Fibroblast of pulmonary artery (primary cell): Measurements from ENCODE around the gene TNFRSF25.

Source experiments
- DNase-seq: peaks from one replicate; pipeline ENCODE4 v3.0.0-alpha.2; 2010; ENCODE audit warnings: low read depth
- H3K4me3 ChIP-seq: replicated peaks from 2 replicates; pipeline ENCODE4 v1.5.1; 2011; ENCODE audit warnings: low read depth, mild to moderate bottlenecking, control low read depth, low read length, moderate library complexity
- CTCF ChIP-seq: IDR thresholded peaks from 2 replicates; pipeline ENCODE4 v1.5.1; 2011; ENCODE audit warnings: mild to moderate bottlenecking, control low read depth, low read length, inconsistent platforms; ENCODE audit errors: missing control alignments

The TNFRSF25 gene

GRCh38 chr1:6426277-6426971 is 39.5 kb downstream of the TNFRSF25 start:
- DNase-seq, result no peak
- no peak for TF ChIP-seq CTCF
- no peak overlapping the region for H3K4me3 ChIP-seq

- no peak for TF ChIP-seq CTCF
- H3K4me3 ChIP-seq, result no peak overlapping the region
- DNase-seq, result no peak
Measured at GRCh38 chr1:6425658-6426057, 40.3 kb downstream of the TNFRSF25 start.

- no peak for DNase-seq
- TF ChIP-seq CTCF, result no peak
- no peak within 1 kb of the TSS for H3K4me3 ChIP-seq
Measured at GRCh38 chr1:6424619-6425593, 41.1 kb downstream of the TNFRSF25 start, which contains the start of gene ESPN. ESPN (plus strand) TSS chr1:6424776; CDS start chr1:6424956, 180 bp downstream.

GRCh38 chr1:6424000-6424565 is 41.9 kb downstream of the TNFRSF25 start:
- no peak for DNase-seq
- TF ChIP-seq CTCF, result no peak
- no peak overlapping the region for H3K4me3 ChIP-seq

GRCh38 chr1:6423321-6423999 is 42.5 kb downstream of the TNFRSF25 start:
- peak; percentile 62 for TF ChIP-seq CTCF
- peak; percentile 68 for DNase-seq
- H3K4me3 ChIP-seq, result no peak overlapping the region

- no peak for DNase-seq
- TF ChIP-seq CTCF, result no peak
- no peak overlapping the region for H3K4me3 ChIP-seq
Measured at GRCh38 chr1:6421266-6421665, 44.7 kb downstream of the TNFRSF25 start.
